ENCODE measurements around the gene WFIKKN2.

Gene WFIKKN2

GRCh38 chr17:50881182-50881581 lies 45.8 kb downstream of the WFIKKN2 start:
- DNase-seq = no peak

GRCh38 chr17:50882851-50883250 lies 47.5 kb downstream of the WFIKKN2 start:
- DNase-seq = no peak

- DNase-seq = no peak
Observed at GRCh38 chr17:50883850-50884438, 48.6 kb downstream of the WFIKKN2 start.

GRCh38 chr17:50884439-50885311 lies 49.3 kb downstream of the WFIKKN2 start:
- DNase-seq = no peak

- no peak for DNase-seq
Observed at GRCh38 chr17:50887705-50888245, 52.4 kb downstream of the WFIKKN2 start.

GRCh38 chr17:50889528-50890118 lies 54.2 kb downstream of the WFIKKN2 start:
- DNase-seq = no peak

GRCh38 chr17:50890675-50891516 lies 55.5 kb downstream of the WFIKKN2 start:
- DNase-seq = no peak

- DNase-seq = no peak
Observed at GRCh38 chr17:50891577-50891989, 56.2 kb downstream of the WFIKKN2 start.
